ENCODE results near the gene NMT1. TPM values are rescaled to one million over a fixed set of nuclear protein-coding genes. Genes with fewer than 3 reads are reported as not detected.

Gene NMT1
- total RNA-seq, 6 experiments from 2014 or later: 135 to 152 (median 142) TPM

- Mint-ChIP-seq H3K27me3 (ENCODE audit: insufficient read depth) (no peaks in the 10 kb centered on the region), H3K4me3 (peak overlapping the region; percentile 82), H3K36me3 (ENCODE audit: low read depth) (peaks cover 4% of the 10 kb centered on the region; the same call in 1 of the 2 replicates), H3K4me1 (ENCODE audit: low read depth) (peaks cover 55% of the 10 kb centered on the region), H3K9me3 (no peaks in the 10 kb centered on the region), H3K27ac (peak overlapping the region; percentile 47)
- peak; percentile 57 for DNase-seq
- no peak for TF ChIP-seq CTCF (IDR thresholded peaks at IDR 0.05)
These were observed 69.0 kb downstream of the NMT1 start for GRCh38 chr17:45129940-45130680.

- no peak for DNase-seq
- peak overlapping the region; percentile 82 for H3K4me3 Mint-ChIP-seq
- peaks cover 56% of the 10 kb centered on the region for H3K4me1 Mint-ChIP-seq (ENCODE audit: low read depth)
- no peaks in the 10 kb centered on the region for H3K36me3 Mint-ChIP-seq (ENCODE audit: low read depth)
- no peaks in the 10 kb centered on the region for H3K27me3 Mint-ChIP-seq (ENCODE audit: insufficient read depth)
- H3K9me3 Mint-ChIP-seq: no peaks in the 10 kb centered on the region
- no peak for TF ChIP-seq CTCF (IDR thresholded peaks at IDR 0.05)
- H3K27ac Mint-ChIP-seq: peak overlapping the region; percentile 47; the same call in 1 of the 2 replicates
These were observed 69.8 kb downstream of the NMT1 start for GRCh38 chr17:45130681-45131615.

GRCh38 chr17:45131616-45132319, 70.7 kb downstream of the NMT1 start:
- Mint-ChIP-seq H3K27ac (no peak overlapping the region), H3K9me3 (no peaks in the 10 kb centered on the region), H3K4me3 (peak overlapping the region; percentile 82), H3K4me1 (ENCODE audit: low read depth) (peaks cover 60% of the 10 kb centered on the region), H3K36me3 (ENCODE audit: low read depth) (no peaks in the 10 kb centered on the region), H3K27me3 (ENCODE audit: insufficient read depth) (no peaks in the 10 kb centered on the region)
- DNase-seq: no peak
- peak; percentile 97 for TF ChIP-seq CTCF (IDR thresholded peaks at IDR 0.05)

- no peaks in the 10 kb centered on the region for H3K9me3 Mint-ChIP-seq
- H3K27ac Mint-ChIP-seq: peak within 1 kb of the TSS; percentile 94
These were observed 71.1 kb downstream of the NMT1 start, which contains the start of gene PLCD3 for GRCh38 chr17:45132320-45132571. PLCD3 (minus strand) TSS chr17:45132515; CDS start chr17:45132410, 105 bp downstream.

More at GRCh38 chr17:45132320-45132571, 71.1 kb downstream of the NMT1 start, which contains the start of gene PLCD3:
- Mint-ChIP-seq H3K4me3 (peak within 1 kb of the TSS; percentile 92), H3K27me3 (ENCODE audit: insufficient read depth) (no peaks in the 10 kb centered on the region), H3K36me3 (ENCODE audit: low read depth) (no peaks in the 10 kb centered on the region), H3K4me1 (ENCODE audit: low read depth) (peaks cover 55% of the 10 kb centered on the region)
- DNase-seq: no peak
- no peak for TF ChIP-seq CTCF (IDR thresholded peaks at IDR 0.05)

Data from HFFc6 (cell line).